ENCODE measurements around the gene AUTS2.

DNA sequence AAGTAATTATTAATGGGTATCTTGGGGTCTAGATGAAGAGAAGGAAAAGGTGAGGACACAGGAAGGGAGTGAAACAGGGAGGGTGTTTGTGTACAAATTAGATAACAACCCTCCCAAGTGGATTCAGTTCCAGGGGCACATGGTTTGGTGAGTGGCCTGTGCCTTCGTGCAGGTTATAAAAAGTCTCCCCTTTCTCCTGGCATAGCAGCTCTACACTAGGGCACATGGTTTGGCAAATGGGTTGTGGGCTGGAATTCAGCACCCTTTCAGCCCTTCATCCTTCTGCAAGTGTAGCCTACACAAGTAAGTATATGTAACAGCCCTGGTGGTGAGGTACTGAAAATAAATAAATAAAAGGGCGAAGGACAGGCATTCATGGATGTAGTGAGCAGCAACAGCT is 359.4 kb downstream of the AUTS2 start:
- no peak for TF ChIP-seq POLR2A (IDR thresholded peaks at IDR 0.05; ENCODE audit: low read depth, low read length)
- TF ChIP-seq TAF1 (IDR thresholded peaks at IDR 0.05; ENCODE audit: borderline replicate concordance, low read depth, low read length), result no peak
- TF ChIP-seq POLR2AphosphoS5 (IDR thresholded peaks at IDR 0.05; ENCODE audit: low read depth, low read length), result no peak
